ENCODE data around the gene SAT1. TPM values are rescaled to one million over a fixed set of nuclear protein-coding genes. Genes with fewer than 3 reads are reported as not detected.

The SAT1 gene
- total RNA-seq, 1 donor from 2014 or later: 88.9 TPM

- Mint-ChIP-seq H3K4me1 (peaks cover 43% of the 10 kb centered on the region), H3K4me3 (peak overlapping the region; percentile 94), H3K9me3 (no peaks in the 10 kb centered on the region), H3K27me3 (no peaks in the 10 kb centered on the region), H3K27ac (peak overlapping the region; percentile 95), H3K36me3 (ENCODE audit: low read depth) (peaks cover 34% of the 10 kb centered on the region)
- TF ChIP-seq CTCF (IDR thresholded peaks at IDR 0.05): no peak
- no peak for DNase-seq
- intact Hi-C loops (cut with micrococcal nuclease): loop anchor here (1.0 to 5.0 kb wide), 11 partner anchors 33 to 366 kb away; partner anchors contain the start of genes APOO, EIF2S3 and PRDX4
- ATAC-seq (ENCODE audit: low read depth): no peak
- ChIA-PET POLR2A (interaction anchor here (0.5 to 4.5 kb wide), 18 partner anchors 10 to 270 kb away, joined by 3 to 57 read pairs (median 6); partner anchors contain the start of genes ACOT9, APOO, CXorf58 and EIF2S3), CTCF (interaction anchor here (1.0 to 4.8 kb wide), 4 partner anchors 26 to 270 kb away, joined by 3 to 56 read pairs (median 6); partner anchors contain the start of gene EIF2S3)
Observed at GRCh38 chrX:23783589-23784469, 856 bp downstream of the SAT1 start.

- Mint-ChIP-seq H3K9me3 (no peaks in the 10 kb centered on the region), H3K4me1 (peaks cover 43% of the 10 kb centered on the region), H3K27me3 (no peaks in the 10 kb centered on the region), H3K27ac (peak overlapping the region; percentile 95), H3K36me3 (ENCODE audit: low read depth) (peaks cover 34% of the 10 kb centered on the region), H3K4me3 (peak overlapping the region; percentile 94)
- POLR2A ChIA-PET: interaction anchor here (0.6 to 4.5 kb wide), 11 partner anchors 11 to 367 kb away, joined by 5 to 57 read pairs (median 15); partner anchors contain the start of genes ACOT9, APOO, CXorf58 and EIF2S3
- CTCF ChIA-PET: interaction anchor here (4.8 kb wide), 1 partner anchor 117 kb away, joined by 56 read pairs; no protein-coding TSS in a partner anchor
- no peak for TF ChIP-seq CTCF (IDR thresholded peaks at IDR 0.05)
- intact Hi-C loops (cut with micrococcal nuclease): loop anchor here (5.0 kb wide), 1 partner anchor 33 kb away; no protein-coding TSS in a partner anchor
- ATAC-seq (ENCODE audit: low read depth): no peak
- no peak for DNase-seq
Observed at GRCh38 chrX:23784470-23785331, 1.7 kb downstream of the SAT1 start.

- Mint-ChIP-seq H3K27ac (peak overlapping the region; percentile 95), H3K27me3 (no peaks in the 10 kb centered on the region), H3K4me1 (peaks cover 43% of the 10 kb centered on the region), H3K4me3 (peak overlapping the region; percentile 94), H3K9me3 (no peaks in the 10 kb centered on the region), H3K36me3 (ENCODE audit: low read depth) (peaks cover 34% of the 10 kb centered on the region)
- POLR2A ChIA-PET: no interaction called here
- CTCF ChIA-PET: no interaction called here
- intact Hi-C loops (cut with micrococcal nuclease): no loop called here
- DNase-seq (no peak), ATAC-seq (ENCODE audit: low read depth) (no peak)
- no peak for TF ChIP-seq CTCF (IDR thresholded peaks at IDR 0.05)
Observed at GRCh38 chrX:23785580-23785979, 2.6 kb downstream of the SAT1 start.

GRCh38 chrX:23786268-23786815 is 3.4 kb downstream of the SAT1 start:
- DNase-seq (no peak), ATAC-seq (ENCODE audit: low read depth) (no peak)
- POLR2A ChIA-PET: no interaction called here
- CTCF ChIA-PET: no interaction called here
- Mint-ChIP-seq H3K27me3 (no peaks in the 10 kb centered on the region), H3K4me3 (no peak overlapping the region), H3K27ac (no peak overlapping the region), H3K36me3 (ENCODE audit: low read depth) (peaks cover 34% of the 10 kb centered on the region), H3K4me1 (peaks cover 35% of the 10 kb centered on the region), H3K9me3 (no peaks in the 10 kb centered on the region)
- no peak for TF ChIP-seq CTCF (IDR thresholded peaks at IDR 0.05)
- intact Hi-C loops (cut with micrococcal nuclease): no loop called here

Measured in activated B cell treated with CpG ODN at 0.5 μM for 24 hours (primary cell).